Measurements from ENCODE around the gene TRAF3.

The TRAF3 gene

GRCh38 chr14:102776761-102777710, at the start of gene TRAF3:
Gene TRAF3 (plus strand): TSS chr14:102777449. CDS start chr14:102870202, 92,753 bp downstream.
- H3K27me3 ChIP-seq (replicated peaks), result no peaks in the 10 kb centered on the region
- H3K27ac ChIP-seq, result peak within 1 kb of the TSS; percentile 85
- TF ChIP-seq, protein P1, sequence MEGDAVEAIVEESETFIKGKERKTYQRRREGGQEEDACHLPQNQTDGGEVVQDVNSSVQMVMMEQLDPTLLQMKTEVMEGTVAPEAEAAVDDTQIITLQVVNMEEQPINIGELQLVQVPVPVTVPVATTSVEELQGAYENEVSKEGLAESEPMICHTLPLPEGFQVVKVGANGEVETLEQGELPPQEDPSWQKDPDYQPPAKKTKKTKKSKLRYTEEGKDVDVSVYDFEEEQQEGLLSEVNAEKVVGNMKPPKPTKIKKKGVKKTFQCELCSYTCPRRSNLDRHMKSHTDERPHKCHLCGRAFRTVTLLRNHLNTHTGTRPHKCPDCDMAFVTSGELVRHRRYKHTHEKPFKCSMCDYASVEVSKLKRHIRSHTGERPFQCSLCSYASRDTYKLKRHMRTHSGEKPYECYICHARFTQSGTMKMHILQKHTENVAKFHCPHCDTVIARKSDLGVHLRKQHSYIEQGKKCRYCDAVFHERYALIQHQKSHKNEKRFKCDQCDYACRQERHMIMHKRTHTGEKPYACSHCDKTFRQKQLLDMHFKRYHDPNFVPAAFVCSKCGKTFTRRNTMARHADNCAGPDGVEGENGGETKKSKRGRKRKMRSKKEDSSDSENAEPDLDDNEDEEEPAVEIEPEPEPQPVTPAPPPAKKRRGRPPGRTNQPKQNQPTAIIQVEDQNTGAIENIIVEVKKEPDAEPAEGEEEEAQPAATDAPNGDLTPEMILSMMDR (IDR thresholded peaks at IDR 0.05; ENCODE audit: low read depth, low read length, missing control alignments), result no peak
- peak within 1 kb of the TSS; percentile 70 for H3K4me3 ChIP-seq (ENCODE audit: low read depth, low read length)
- in situ Hi-C loops (cut with HindIII; ENCODE audit: low pct_ligation_motif_present, low sequenced_read_pairs), result no loop called here
- peak; percentile 40 for DNase-seq
- H3K36me3 ChIP-seq (replicated peaks), result no peaks in the 10 kb centered on the region

DNA sequence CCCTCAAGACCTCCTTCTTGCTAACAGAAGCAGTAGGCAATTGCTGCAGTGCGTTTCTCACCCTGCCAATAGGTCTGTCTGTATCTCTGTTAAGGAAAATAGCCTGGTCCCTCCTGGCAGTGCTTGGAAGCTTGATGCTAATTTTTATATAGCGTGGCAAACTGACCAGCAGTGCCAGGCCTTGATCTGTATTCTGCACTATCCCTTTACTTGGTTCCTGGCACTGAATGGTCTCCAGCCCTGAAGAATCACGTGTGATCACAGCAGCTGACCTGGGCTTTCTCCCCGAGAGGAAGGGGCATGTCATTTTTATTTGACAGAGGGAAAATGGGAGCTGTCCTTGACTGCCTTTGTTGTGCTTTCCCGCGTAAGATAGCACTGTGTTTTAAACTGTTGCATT, 48.7 kb upstream of the TRAF3 start:
- Histone ChIP-seq H3K27ac (no peak overlapping the region), H3K27me3 (replicated peaks) (no peaks in the 10 kb centered on the region), H3K36me3 (replicated peaks) (peaks cover 27% of the 10 kb centered on the region), H3K4me3 (ENCODE audit: low read depth, low read length) (no peak overlapping the region)
- TF ChIP-seq, protein P1 (IDR thresholded peaks at IDR 0.05; ENCODE audit: low read depth, low read length, missing control alignments), result no peak
- in situ Hi-C loops (cut with HindIII; ENCODE audit: low pct_ligation_motif_present, low sequenced_read_pairs), result no loop called here
- no peak for DNase-seq

DNA sequence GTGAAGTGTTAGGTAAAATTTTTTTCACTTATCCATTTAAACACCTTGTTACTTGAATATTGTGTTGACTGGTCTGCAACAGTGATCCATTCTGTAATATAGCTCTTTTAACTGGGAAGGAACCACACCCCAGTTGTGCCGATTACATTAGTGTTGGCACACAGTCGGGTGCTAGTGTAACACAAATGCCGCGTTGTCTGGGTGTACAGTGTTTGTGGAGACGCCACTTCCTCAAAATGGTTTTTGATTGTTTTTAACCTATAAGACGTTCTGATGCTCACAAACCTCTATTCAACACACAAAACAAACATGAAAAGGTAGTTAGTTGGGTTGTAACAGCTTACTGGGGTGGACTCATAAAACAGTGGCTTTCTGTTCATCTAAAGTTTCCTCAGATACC, 48.0 kb upstream of the TRAF3 start:
- in situ Hi-C loops (cut with HindIII; ENCODE audit: low pct_ligation_motif_present, low sequenced_read_pairs), result no loop called here
- no peak for DNase-seq
- Histone ChIP-seq H3K27ac (no peak overlapping the region), H3K36me3 (replicated peaks) (peaks cover 27% of the 10 kb centered on the region), H3K4me3 (ENCODE audit: low read depth, low read length) (no peak overlapping the region), H3K27me3 (replicated peaks) (no peaks in the 10 kb centered on the region)
- TF ChIP-seq, protein P1 (IDR thresholded peaks at IDR 0.05; ENCODE audit: low read depth, low read length, missing control alignments), result no peak

DNA sequence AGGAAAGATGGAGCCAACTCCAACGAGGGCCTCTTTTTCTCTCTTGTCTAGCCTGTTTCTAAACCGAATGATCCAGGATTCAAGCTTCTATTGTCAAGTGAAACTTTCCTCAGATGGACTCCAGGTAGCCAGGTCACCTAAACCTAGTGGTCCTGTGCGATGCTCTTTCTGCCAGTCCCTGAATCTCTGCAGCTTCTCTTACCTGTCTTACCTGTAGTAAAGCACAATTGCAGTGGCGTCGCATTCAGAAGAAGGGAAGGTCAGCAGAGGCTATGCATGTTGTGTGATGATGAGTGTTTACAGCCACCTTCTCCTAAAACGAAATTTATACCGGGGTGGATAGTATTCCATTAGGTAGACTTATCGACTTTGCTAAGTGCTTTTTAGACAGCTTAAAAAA, 47.4 kb upstream of the TRAF3 start:
- no peak for DNase-seq
- Histone ChIP-seq H3K27me3 (replicated peaks) (no peaks in the 10 kb centered on the region), H3K36me3 (replicated peaks) (peaks cover 27% of the 10 kb centered on the region), H3K4me3 (ENCODE audit: low read depth, low read length) (no peak overlapping the region), H3K27ac (no peak overlapping the region)
- TF ChIP-seq, protein P1 (IDR thresholded peaks at IDR 0.05; ENCODE audit: low read depth, low read length, missing control alignments), result no peak
- in situ Hi-C loops (cut with HindIII; ENCODE audit: low pct_ligation_motif_present, low sequenced_read_pairs), result no loop called here

DNA sequence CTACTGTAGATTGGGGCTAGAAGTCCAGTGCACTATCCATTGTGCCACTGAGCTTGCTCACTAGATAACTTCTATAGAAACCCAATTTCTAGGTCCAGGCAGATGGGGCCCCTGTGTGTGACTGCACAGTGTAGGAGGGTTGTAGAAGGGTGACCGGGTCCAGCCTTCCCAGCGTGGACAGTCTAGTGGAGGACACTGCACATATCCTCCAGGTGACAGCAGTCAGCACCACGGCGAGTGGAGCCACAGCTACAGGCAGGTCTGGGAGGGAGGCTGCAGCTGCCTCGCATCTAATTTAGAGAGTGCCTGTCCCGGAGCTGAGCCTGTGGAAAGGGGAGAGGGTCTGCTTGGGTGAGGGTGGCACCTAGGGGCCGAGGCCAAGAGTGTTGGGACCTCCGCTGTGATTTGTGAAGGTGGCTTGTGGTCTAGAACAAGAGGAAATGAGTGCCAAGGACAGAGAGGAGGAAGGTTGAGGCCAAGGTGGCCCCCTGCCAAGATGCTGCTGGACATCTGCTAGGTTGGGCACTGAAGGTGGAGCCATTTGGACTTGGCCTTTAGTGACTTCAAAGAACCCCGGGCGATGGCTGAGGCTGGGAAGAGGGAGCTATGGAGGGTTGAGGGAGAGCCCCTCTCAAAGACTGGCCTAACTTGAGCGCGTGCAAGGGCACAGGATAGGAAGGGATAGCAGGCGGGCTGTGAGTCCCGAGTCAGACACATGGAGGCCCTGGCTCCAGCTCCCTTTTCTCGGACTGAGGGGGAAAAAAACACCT, 46.0 kb upstream of the TRAF3 start:
- peaks cover 27% of the 10 kb centered on the region for H3K36me3 ChIP-seq (replicated peaks)
- H3K27ac ChIP-seq, result no peak overlapping the region
- TF ChIP-seq, protein P1 (IDR thresholded peaks at IDR 0.05; ENCODE audit: low read depth, low read length, missing control alignments), result no peak
- no peak for DNase-seq
- in situ Hi-C loops (cut with HindIII; ENCODE audit: low pct_ligation_motif_present, low sequenced_read_pairs), result no loop called here
- H3K4me3 ChIP-seq (ENCODE audit: low read depth, low read length), result no peak overlapping the region
- no peaks in the 10 kb centered on the region for H3K27me3 ChIP-seq (replicated peaks)
